ENCODE measurements around the gene SPOP. TPM values are rescaled to one million over a fixed set of nuclear protein-coding genes. Genes with fewer than 3 reads are reported as not detected.
A peak's percentile ranks its signal among the peaks of the same experiment; 100 is the strongest.

SPOP gene
- total and polyA plus RNA-seq, 2 donors (not counting 1 experiment from before 2014, with no cell fraction given), result 46.7 to 112 TPM

- DNase-seq (ENCODE audit: low read depth in 2 of 2), result peak in 1 of 2 donors; percentile 55
- Histone ChIP-seq H3K9ac (ENCODE audit: insufficient read depth, low read length) (no peak overlapping the region), H3K4me1 (ENCODE audit: control insufficient read depth, extremely low read depth, insufficient read depth, low read length) (no peaks in the 10 kb centered on the region), H3K79me2 (ENCODE audit: control insufficient read depth, insufficient read depth, low read length) (peaks cover 3% of the 10 kb centered on the region), H3K4me2 (ENCODE audit: extremely low read depth, insufficient read depth, low read length) (no peak overlapping the region), H3K4me3 (replicated peaks in 1 of 4; ENCODE audit: control extremely low read depth in 1 of 4, insufficient read depth in 1 of 4, low read depth in 3 of 4, low read length in 4 of 4) (no peak overlapping the region), H2AFZ (ENCODE audit: low read length) (no peak overlapping the region), H4K20me1 (ENCODE audit: control insufficient read depth, extremely low read depth, insufficient read depth, low read length) (peaks cover 2% of the 10 kb centered on the region), H3K36me3 (ENCODE audit: control insufficient read depth, insufficient read depth, low read length) (no peaks in the 10 kb centered on the region), H3K27ac (ENCODE audit: insufficient read depth, low read length) (no peak overlapping the region), H3K27me3 (ENCODE audit: control insufficient read depth, insufficient read depth, low read length) (no peaks in the 10 kb centered on the region), H3K9me3 (ENCODE audit: control insufficient read depth, insufficient read depth, low read depth, low read length) (no peaks in the 10 kb centered on the region)
- TF ChIP-seq EZH2 (IDR thresholded peaks at IDR 0.05; ENCODE audit: low read length, missing control alignments) (no peak), CTCF (conservative IDR thresholded peaks at IDR 0.05 in 1 of 2, IDR thresholded peaks at IDR 0.05 in 1 of 2; ENCODE audit: low read depth in 1 of 2, low read length in 2 of 2) (no peak)
Observed at GRCh38 chr17:49631496-49631895, 46.4 kb downstream of the SPOP start.

DNA sequence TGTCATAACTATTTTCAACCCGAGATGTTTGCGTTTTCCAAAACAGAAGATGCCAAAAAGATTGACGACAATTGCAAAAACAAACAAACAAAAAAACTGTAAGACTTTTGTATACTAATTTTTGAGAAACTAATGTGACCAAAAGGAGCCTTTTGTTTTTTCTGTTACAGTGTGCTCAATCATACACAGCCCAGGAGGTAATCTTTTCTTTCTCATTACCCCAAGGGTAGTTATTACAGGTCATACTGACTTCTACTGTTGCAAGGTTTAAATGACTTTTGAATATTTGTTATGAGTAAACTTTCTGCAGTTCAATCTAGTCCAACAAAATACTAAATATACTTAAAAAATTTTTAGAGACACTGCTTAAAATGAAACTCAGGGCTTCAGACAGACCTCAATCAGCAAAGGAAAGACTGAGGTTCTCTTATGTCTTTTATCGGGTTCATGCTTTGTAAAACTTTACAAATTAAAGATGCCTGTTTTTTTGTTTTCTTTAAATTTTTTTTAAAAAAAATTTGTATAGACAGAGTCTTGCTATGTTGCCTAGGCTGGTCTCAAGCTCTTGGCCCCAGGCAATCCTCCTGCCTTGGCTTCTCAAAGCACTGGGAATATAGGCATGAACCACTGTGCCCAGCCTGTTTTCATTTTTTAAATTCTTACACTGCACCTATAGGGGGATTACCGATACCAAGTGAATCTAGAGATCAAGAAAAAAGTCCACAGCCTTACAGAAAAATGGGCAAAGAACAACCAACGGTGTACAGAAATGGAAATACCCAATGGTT is 47.6 kb downstream of the SPOP start:
- no peak overlapping the region for H3K27ac ChIP-seq (ENCODE audit: insufficient read depth, low read length)
- no peak overlapping the region for H3K4me2 ChIP-seq (ENCODE audit: extremely low read depth, insufficient read depth, low read length)
- no peak overlapping the region for H3K9ac ChIP-seq (ENCODE audit: insufficient read depth, low read length)
- DNase-seq (ENCODE audit: low read depth in 2 of 2), result no peak
- H3K9me3 ChIP-seq (ENCODE audit: control insufficient read depth, insufficient read depth, low read depth, low read length), result no peaks in the 10 kb centered on the region
- no peaks in the 10 kb centered on the region for H3K27me3 ChIP-seq (ENCODE audit: control insufficient read depth, insufficient read depth, low read length)
- H3K4me1 ChIP-seq (ENCODE audit: control insufficient read depth, extremely low read depth, insufficient read depth, low read length), result no peaks in the 10 kb centered on the region
- TF ChIP-seq EZH2 (IDR thresholded peaks at IDR 0.05; ENCODE audit: low read length, missing control alignments), result no peak
- TF ChIP-seq CTCF (conservative IDR thresholded peaks at IDR 0.05 in 1 of 2, IDR thresholded peaks at IDR 0.05 in 1 of 2; ENCODE audit: low read depth in 1 of 2, low read length in 2 of 2), result no peak
- H3K79me2 ChIP-seq (ENCODE audit: control insufficient read depth, insufficient read depth, low read length), result peaks cover 3% of the 10 kb centered on the region
- H2AFZ ChIP-seq (ENCODE audit: low read length), result no peak overlapping the region
- peaks cover 2% of the 10 kb centered on the region for H4K20me1 ChIP-seq (ENCODE audit: control insufficient read depth, extremely low read depth, insufficient read depth, low read length)
- no peaks in the 10 kb centered on the region for H3K36me3 ChIP-seq (ENCODE audit: control insufficient read depth, insufficient read depth, low read length)
- no peak overlapping the region for H3K4me3 ChIP-seq (replicated peaks in 1 of 4; ENCODE audit: control extremely low read depth in 1 of 4, insufficient read depth in 1 of 4, low read depth in 3 of 4, low read length in 4 of 4)

DNA sequence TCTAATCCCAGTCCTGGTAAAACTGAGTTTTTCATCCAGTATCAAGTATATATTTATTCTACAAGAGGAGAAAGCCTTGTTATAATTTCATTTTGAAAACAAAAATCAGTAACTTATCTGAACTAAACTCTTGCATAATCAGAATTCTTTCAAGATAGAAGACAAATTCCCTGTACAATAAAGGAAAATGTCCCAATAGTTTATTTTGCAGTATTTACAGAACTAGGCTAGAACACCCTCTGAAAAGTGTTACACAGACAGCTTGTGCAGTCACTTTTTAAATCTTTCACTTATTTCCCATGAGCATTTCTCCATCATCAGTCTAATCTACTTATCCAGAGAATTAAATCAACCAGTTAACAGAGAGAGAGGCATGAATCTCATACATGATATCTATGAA is 48.5 kb downstream of the SPOP start:
- H3K27me3 ChIP-seq (ENCODE audit: control insufficient read depth, insufficient read depth, low read length), result no peaks in the 10 kb centered on the region
- no peak overlapping the region for H3K4me2 ChIP-seq (ENCODE audit: extremely low read depth, insufficient read depth, low read length)
- H4K20me1 ChIP-seq (ENCODE audit: control insufficient read depth, extremely low read depth, insufficient read depth, low read length), result peaks cover 2% of the 10 kb centered on the region
- no peaks in the 10 kb centered on the region for H3K9me3 ChIP-seq (ENCODE audit: control insufficient read depth, insufficient read depth, low read depth, low read length)
- no peak overlapping the region for H3K4me3 ChIP-seq (replicated peaks in 1 of 4; ENCODE audit: control extremely low read depth in 1 of 4, insufficient read depth in 1 of 4, low read depth in 3 of 4, low read length in 4 of 4)
- no peak overlapping the region for H3K27ac ChIP-seq (ENCODE audit: insufficient read depth, low read length)
- H3K4me1 ChIP-seq (ENCODE audit: control insufficient read depth, extremely low read depth, insufficient read depth, low read length), result no peaks in the 10 kb centered on the region
- TF ChIP-seq CTCF (conservative IDR thresholded peaks at IDR 0.05 in 1 of 2, IDR thresholded peaks at IDR 0.05 in 1 of 2; ENCODE audit: low read depth in 1 of 2, low read length in 2 of 2), result no peak
- no peak for TF ChIP-seq EZH2 (IDR thresholded peaks at IDR 0.05; ENCODE audit: low read length, missing control alignments)
- H3K9ac ChIP-seq (ENCODE audit: insufficient read depth, low read length), result no peak overlapping the region
- H3K79me2 ChIP-seq (ENCODE audit: control insufficient read depth, insufficient read depth, low read length), result peaks cover 3% of the 10 kb centered on the region
- no peak for DNase-seq (ENCODE audit: low read depth in 2 of 2)
- no peak overlapping the region for H2AFZ ChIP-seq (ENCODE audit: low read length)
- H3K36me3 ChIP-seq (ENCODE audit: control insufficient read depth, insufficient read depth, low read length), result no peaks in the 10 kb centered on the region
